Stimulated activated CD4-positive, alpha-beta T cell treated with anti-CD3 and anti-CD28 coated beads, Interleukin-4, amount 100 ng/mL, for 24 hours (primary cell): ENCODE measurements around the gene RPS4Y1.
"Not testable (repeated sequence)": the region's sequence is repeated elsewhere in the genome, so short reads cannot be mapped to it uniquely, and the experiment has no call there.

ENCODE experiments used
- DNase-seq: peaks from one replicate; pipeline ENCODE4 v3.0.0-alpha.2; 2020

RPS4Y1 gene

GRCh38 chrY:2841471-2841893 is at the start of gene RPS4Y1:
RPS4Y1 (plus strand) TSS chrY:2841602; CDS start chrY:2841625, 23 bp downstream.
- DNase-seq, result peak; percentile 51

GRCh38 chrY:2796977-2797523 is 44.4 kb upstream of the RPS4Y1 start:
- DNase-seq, result no peak

- no peak for DNase-seq
Observed at GRCh38 chrY:2797991-2798390, 43.4 kb upstream of the RPS4Y1 start.

- DNase-seq, result no peak
Observed at GRCh38 chrY:2800246-2800645, 41.2 kb upstream of the RPS4Y1 start.

- not testable (repeated sequence) for DNase-seq
Observed at GRCh38 chrY:2817146-2817896, 24.1 kb upstream of the RPS4Y1 start.

- DNase-seq, result no peak
Observed at GRCh38 chrY:2824471-2824870, 16.9 kb upstream of the RPS4Y1 start.

- DNase-seq, result no peak
Observed at GRCh38 chrY:2828497-2828896, 12.9 kb upstream of the RPS4Y1 start.

GRCh38 chrY:2835230-2835629 is 6.2 kb upstream of the RPS4Y1 start:
- no peak for DNase-seq

- DNase-seq, result no peak
Observed at GRCh38 chrY:2837078-2837477, 4.3 kb upstream of the RPS4Y1 start.

- DNase-seq, result no peak
Observed at GRCh38 chrY:2837932-2838331, 3.5 kb upstream of the RPS4Y1 start.

- DNase-seq, result no peak
Observed at GRCh38 chrY:2846791-2847190, 5.4 kb downstream of the RPS4Y1 start.

- DNase-seq, result no peak
Observed at GRCh38 chrY:2848384-2848783, 7.0 kb downstream of the RPS4Y1 start.

GRCh38 chrY:2849368-2849767 is 8.0 kb downstream of the RPS4Y1 start:
- DNase-seq, result no peak

GRCh38 chrY:2854145-2854774 is 12.9 kb downstream of the RPS4Y1 start:
- DNase-seq, result no peak

GRCh38 chrY:2857068-2857467 is 15.7 kb downstream of the RPS4Y1 start:
- DNase-seq, result no peak

- no peak for DNase-seq
Observed at GRCh38 chrY:2857686-2858085, 16.3 kb downstream of the RPS4Y1 start.

- no peak for DNase-seq
Observed at GRCh38 chrY:2859782-2860181, 18.4 kb downstream of the RPS4Y1 start.

GRCh38 chrY:2860511-2860910 is 19.1 kb downstream of the RPS4Y1 start:
- no peak for DNase-seq

GRCh38 chrY:2866581-2866980 is 25.2 kb downstream of the RPS4Y1 start:
- DNase-seq, result no peak

GRCh38 chrY:2867469-2867868 is 26.1 kb downstream of the RPS4Y1 start:
- no peak for DNase-seq

GRCh38 chrY:2868035-2868607 is 26.7 kb downstream of the RPS4Y1 start:
- DNase-seq, result no peak

- not testable (repeated sequence) for DNase-seq
Observed at GRCh38 chrY:2872234-2872633, 30.8 kb downstream of the RPS4Y1 start.

GRCh38 chrY:2874211-2874610 is 32.8 kb downstream of the RPS4Y1 start:
- no peak for DNase-seq

GRCh38 chrY:2883561-2883960 is 42.2 kb downstream of the RPS4Y1 start:
- DNase-seq, result no peak
